ENCODE measurements around the gene CD38.
"Not testable (repeated sequence)": the region's sequence is repeated elsewhere in the genome, so short reads cannot be mapped to it uniquely, and the experiment has no call there.

CD38 gene

GRCh38 chr4:15778289-15779241, at the start of gene CD38:
CD38 (plus strand) TSS chr4:15778328; CDS start chr4:15778415, 87 bp downstream.
- DNase-seq = peak; percentile 72

GRCh38 chr4:15729910-15730533, 48.1 kb upstream of the CD38 start:
- peak; percentile 36 for DNase-seq

- not testable (repeated sequence) for DNase-seq
Measured at GRCh38 chr4:15733061-15733460, 45.1 kb upstream of the CD38 start.

- DNase-seq = no peak
Measured at GRCh38 chr4:15735536-15735935, 42.6 kb upstream of the CD38 start.

GRCh38 chr4:15736514-15737050, 41.5 kb upstream of the CD38 start:
- no peak for DNase-seq

- DNase-seq = no peak
Measured at GRCh38 chr4:15737255-15737654, 40.9 kb upstream of the CD38 start.

GRCh38 chr4:15738877-15739276, 39.3 kb upstream of the CD38 start:
- DNase-seq = no peak

GRCh38 chr4:15740764-15741404, 37.2 kb upstream of the CD38 start:
- no peak for DNase-seq

GRCh38 chr4:15742083-15742582, 36.0 kb upstream of the CD38 start:
- DNase-seq = no peak

GRCh38 chr4:15742637-15743036, 35.5 kb upstream of the CD38 start:
- DNase-seq = no peak

- no peak for DNase-seq
Measured at GRCh38 chr4:15744016-15744545, 34.0 kb upstream of the CD38 start.

- DNase-seq = no peak
Measured at GRCh38 chr4:15746110-15746509, 32.0 kb upstream of the CD38 start.

- no peak for DNase-seq
Measured at GRCh38 chr4:15749001-15749400, 29.1 kb upstream of the CD38 start.

GRCh38 chr4:15751153-15751552, 27.0 kb upstream of the CD38 start:
- no peak for DNase-seq

- no peak for DNase-seq
Measured at GRCh38 chr4:15753081-15753480, 25.0 kb upstream of the CD38 start.

GRCh38 chr4:15753786-15754185, 24.3 kb upstream of the CD38 start:
- no peak for DNase-seq

- DNase-seq = peak; percentile 54
Measured at GRCh38 chr4:15754323-15754722, 23.8 kb upstream of the CD38 start.

GRCh38 chr4:15755321-15756155, 22.6 kb upstream of the CD38 start:
- peak; percentile 65 for DNase-seq

GRCh38 chr4:15756361-15756861, 21.7 kb upstream of the CD38 start:
- peak; percentile 80 for DNase-seq

- no peak for DNase-seq
Measured at GRCh38 chr4:15757054-15757453, 21.1 kb upstream of the CD38 start.

- DNase-seq = no peak
Measured at GRCh38 chr4:15758294-15758693, 19.8 kb upstream of the CD38 start.

GRCh38 chr4:15762460-15762859, 15.7 kb upstream of the CD38 start:
- DNase-seq = not testable (repeated sequence)
